Stomach (tissue), 9 donors: Measurements from ENCODE around the gene MYO5A. TPM values are rescaled to one million over a fixed set of nuclear protein-coding genes. Genes with fewer than 3 reads are reported as not detected.
A peak's percentile ranks its signal among the peaks of the same experiment; 100 is the strongest.

Source experiments
- DNase-seq, 2 donors: peaks; one replicate each; pipeline versions ENCODE4 v3.0.0 to v3.0.0-alpha.2; 2013 to 2019
- H3K27ac ChIP-seq, 5 donors: fragments of 200-600 bp in 4 of 5; sonication (generic) in 4 of 5; one replicate each; pipeline ENCODE4 v1.5.1; 2013 to 2019; ENCODE audit warnings: mild to moderate bottlenecking in 1 of 5, moderate library complexity in 1 of 5
- H3K27me3 ChIP-seq, 3 donors: fragments of 200-600 bp; sonication (generic); one replicate each; pipeline ENCODE4 v1.5.1; 2017 to 2019; ENCODE audit warnings: mixed run types in 1 of 3
- H3K36me3 ChIP-seq, 4 donors: fragments of 200-600 bp; sonication (generic); 1 replicate in 3 of 4; 2 replicates in 1 of 4; pipeline ENCODE4 v1.5.1; 2016 to 2019
- H3K4me1 ChIP-seq, 4 donors: fragments of 200-600 bp; sonication (generic); one replicate each; pipeline ENCODE4 v1.5.1; 2016 to 2019
- H3K4me3 ChIP-seq, 4 donors: fragments of 200-600 bp; sonication (generic) in 3 of 4; one replicate each; pipeline ENCODE4 v1.5.1; 2016 to 2019; ENCODE audit warnings: mild to moderate bottlenecking in 1 of 4
- H3K9me3 ChIP-seq, 4 donors: fragments of 200-600 bp; sonication (generic); one replicate each; pipeline ENCODE4 v1.5.1; 2016 to 2019
- EP300 ChIP-seq: sonication (generic); formaldehyde crosslinking; IDR thresholded peaks from one replicate; pipeline ENCODE4 v1.6.1; 2017; ENCODE audit warnings: antibody characterized with exemption
- POLR2A ChIP-seq, 4 donors: fragments of 450-650 bp; IDR thresholded peaks; one replicate each; pipeline ENCODE4 v1.6.1; 2016; ENCODE audit warnings: antibody characterized with exemption in 4 of 4, control low read depth in 2 of 4, mild to moderate bottlenecking in 1 of 4, moderate library complexity in 1 of 4
- POLR2AphosphoS5 ChIP-seq, 3 donors: sonication (generic); formaldehyde crosslinking; IDR thresholded peaks; one replicate each; pipeline ENCODE4 v1.6.1; 2016; ENCODE audit warnings: antibody characterized with exemption in 3 of 3
- WGBS, 5 donors: extraction: QIAGEN DNeasy Blood & Tissue Kit in 3 of 5; methylation state at CpG; one replicate each; pipeline versions ENCODE4 v1.1.5 to v1.1.7; 2013 to 2018; 5-methylcytosine and 5-hydroxymethylcytosine counted together
- intact Hi-C: fragments of 100-400 bp; cut with DNase I; formaldehyde crosslinking; loops from one replicate; pipeline ENCODE4 v1.15.1; 2023; ENCODE audit warnings: low total_unique reads
- polyA plus RNA-seq, 3 donors: library from polyadenylated mRNA; stranded (reverse); fragments of 200-250 nt; gene quantifications; one replicate each; pipeline ENCODE4 v1.2.3, GENCODE V29; 2013
- small RNA-seq, 4 donors: library from RNA; depleted of rRNA; stranded (forward); fragments of <200 nt; gene quantifications; one replicate each; pipeline ENCODE3, GENCODE V24; 2016
- total RNA-seq, 5 donors: library from RNA; depleted of rRNA; stranded (reverse); fragments of >200 nt; gene quantifications; one replicate each; pipeline versions ENCODE4 v1.1.0 to v1.2.3, GENCODE V29; 2014 to 2016
- TF ChIP-seq, protein P1 (sequence below), 7 experiments: fragments of 450-650 bp in 4 of 7; fragments of 200-600 bp in 3 of 7; sonication (generic) in 3 of 7; IDR thresholded peaks; one replicate each; pipeline ENCODE4 v1.5.1; 2016 to 2019; ENCODE audit warnings: antibody characterized with exemption in 7 of 7, control low read depth in 2 of 7, mild to moderate bottlenecking in 1 of 7
- donor health status: healthy with polysubstance abuse.
- donor health status: Bipolar disorder and iron deficiency.
- donor health status: healthy.

The MYO5A gene
- total and polyA plus RNA-seq, 8 donors: 1.2 to 26.2 (median 12.0) TPM

DNA sequence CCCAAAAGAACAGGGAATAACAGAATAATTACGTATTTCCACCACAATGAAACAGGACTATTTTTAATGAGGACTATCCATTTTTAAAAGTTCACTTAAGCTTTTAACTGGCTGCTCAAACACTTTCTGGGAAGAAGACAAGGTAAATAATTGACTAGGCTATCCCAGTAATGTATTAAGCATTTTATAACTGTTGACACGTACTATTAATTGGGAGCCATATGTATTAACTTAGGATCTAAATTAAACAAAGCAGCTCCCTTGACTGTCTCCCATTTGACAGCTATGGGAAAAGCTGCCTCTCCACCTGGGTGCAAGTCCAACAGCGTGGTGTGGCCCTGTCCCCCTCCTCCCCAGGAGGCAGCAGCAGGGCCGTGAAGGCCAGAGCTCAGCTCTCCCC lies 269.2 kb downstream of the MYO5A start:
- peaks cover 15 to 54% (median 35%) of the 10 kb centered on the region in 4 donors for H3K4me1 ChIP-seq
- DNase-seq: no peak
- H3K27me3 ChIP-seq: no peaks in the 10 kb centered on the region
- H3K27ac ChIP-seq: no peak overlapping the region
- no peaks in the 10 kb centered on the region for H3K9me3 ChIP-seq
- H3K36me3 ChIP-seq: peaks cover 0 to 17% (median 5%) of the 10 kb centered on the region in 4 donors
- 60 to 76% (median 66%) methylated on average over 4 of the region's 4 CpGs for WGBS, 5 donors
- no peak overlapping the region for H3K4me3 ChIP-seq
- intact Hi-C loops: loop anchor here (10.0 kb wide), 1 partner anchor 475 kb away; no protein-coding TSS in a partner anchor
- TF ChIP-seq, protein P1, sequence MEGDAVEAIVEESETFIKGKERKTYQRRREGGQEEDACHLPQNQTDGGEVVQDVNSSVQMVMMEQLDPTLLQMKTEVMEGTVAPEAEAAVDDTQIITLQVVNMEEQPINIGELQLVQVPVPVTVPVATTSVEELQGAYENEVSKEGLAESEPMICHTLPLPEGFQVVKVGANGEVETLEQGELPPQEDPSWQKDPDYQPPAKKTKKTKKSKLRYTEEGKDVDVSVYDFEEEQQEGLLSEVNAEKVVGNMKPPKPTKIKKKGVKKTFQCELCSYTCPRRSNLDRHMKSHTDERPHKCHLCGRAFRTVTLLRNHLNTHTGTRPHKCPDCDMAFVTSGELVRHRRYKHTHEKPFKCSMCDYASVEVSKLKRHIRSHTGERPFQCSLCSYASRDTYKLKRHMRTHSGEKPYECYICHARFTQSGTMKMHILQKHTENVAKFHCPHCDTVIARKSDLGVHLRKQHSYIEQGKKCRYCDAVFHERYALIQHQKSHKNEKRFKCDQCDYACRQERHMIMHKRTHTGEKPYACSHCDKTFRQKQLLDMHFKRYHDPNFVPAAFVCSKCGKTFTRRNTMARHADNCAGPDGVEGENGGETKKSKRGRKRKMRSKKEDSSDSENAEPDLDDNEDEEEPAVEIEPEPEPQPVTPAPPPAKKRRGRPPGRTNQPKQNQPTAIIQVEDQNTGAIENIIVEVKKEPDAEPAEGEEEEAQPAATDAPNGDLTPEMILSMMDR (IDR thresholded peaks at IDR 0.05): no peak
- no peak for TF ChIP-seq POLR2AphosphoS5 (IDR thresholded peaks at IDR 0.05)
- TF ChIP-seq POLR2A (IDR thresholded peaks at IDR 0.05): no peak
- no peak for TF ChIP-seq EP300

DNA sequence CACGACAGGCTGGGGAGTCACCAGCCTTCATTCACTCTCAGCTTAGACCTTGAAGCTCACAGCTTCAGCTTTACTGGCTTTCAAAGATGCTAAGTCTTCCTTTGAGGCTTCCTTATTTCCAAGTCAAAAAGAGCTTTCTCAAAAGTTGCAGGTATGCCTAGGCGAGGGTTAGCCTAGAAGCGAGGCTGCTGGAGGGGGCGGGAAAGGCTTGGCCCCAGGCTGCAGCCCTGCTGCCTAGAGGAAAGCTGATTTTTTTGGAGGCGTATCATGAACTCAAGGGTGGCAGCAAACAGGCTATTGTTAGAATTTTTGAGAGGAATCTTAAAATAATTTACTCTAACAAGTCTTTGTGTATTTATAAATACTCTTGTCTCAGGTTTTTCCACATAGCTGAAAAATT lies 270.2 kb downstream of the MYO5A start:
- TF ChIP-seq, protein P1 (IDR thresholded peaks at IDR 0.05): no peak
- TF ChIP-seq POLR2A (IDR thresholded peaks at IDR 0.05) (no peak), EP300 (no peak), POLR2AphosphoS5 (IDR thresholded peaks at IDR 0.05) (no peak)
- Histone ChIP-seq H3K4me3 (no peak overlapping the region), H3K9me3 (no peaks in the 10 kb centered on the region), H3K36me3 (peaks cover 0 to 27% (median 11%) of the 10 kb centered on the region in 4 donors), H3K4me1 (peaks cover 15 to 55% (median 30%) of the 10 kb centered on the region in 4 donors), H3K27ac (no peak overlapping the region), H3K27me3 (no peaks in the 10 kb centered on the region)
- no peak for DNase-seq
- intact Hi-C loops: loop anchor here (10.0 kb wide), 1 partner anchor 476 kb away; no protein-coding TSS in a partner anchor
- 89 to 95% (median 93%) methylated on average over 4 to 5 of the region's 5 CpGs for WGBS, 5 donors

GRCh38 chr15:52257734-52258062 lies 271.0 kb downstream of the MYO5A start:
- peaks cover 0 to 27% (median 12%) of the 10 kb centered on the region in 4 donors for H3K36me3 ChIP-seq
- peaks cover 12 to 55% (median 25%) of the 10 kb centered on the region in 4 donors for H3K4me1 ChIP-seq
- WGBS, 5 donors: 60 to 74% (median 63%) methylated on average over 5 of the region's 5 CpGs
- no peak for DNase-seq
- TF ChIP-seq POLR2A (IDR thresholded peaks at IDR 0.05) (no peak), POLR2AphosphoS5 (IDR thresholded peaks at IDR 0.05) (no peak), EP300 (no peak)
- TF ChIP-seq, protein P1 (IDR thresholded peaks at IDR 0.05): no peak
- intact Hi-C loops: loop anchor here (10.0 kb wide), 1 partner anchor 477 kb away; no protein-coding TSS in a partner anchor
- no peaks in the 10 kb centered on the region for H3K27me3 ChIP-seq
- no peaks in the 10 kb centered on the region for H3K9me3 ChIP-seq
- no peak overlapping the region for H3K4me3 ChIP-seq
- H3K27ac ChIP-seq: peak overlapping the region in 1 of 5 donors; percentile 19

Small RNA genes within 50 kb of the gene (small RNA-seq; reads per million reads assigned to genes)
- gene MIR1266: 1.7 to 12.6 (median 5.5) reads per million in 4 donors

Other genes with a start within 250 kb of the MYO5A start
- gene MYO5C, start 233.1 kb downstream of the MYO5A start, total RNA-seq: 100 to 1,000 TPM in 1 of 5 donors, 10 to 100 TPM in 4; 22.8 to 148 (median 64.3) TPM
- 1 to 10 TPM; 4.3 to 9.0 (median 5.8) TPM for gene MYO5C, start 233.1 kb downstream of the MYO5A start, polyA plus RNA-seq
- gene ARPP19, start 40.1 kb upstream of the MYO5A start, total RNA-seq: 100 to 1,000 TPM in 2 of 5 donors, 10 to 100 TPM in 2, 1 to 10 TPM in 1; 8.4 to 263 (median 88.7) TPM
- 10 to 100 TPM; 23.8 to 39.9 (median 34.2) TPM for gene ARPP19, start 40.1 kb upstream of the MYO5A start, polyA plus RNA-seq
- gene ATOSA, start 150.5 kb upstream of the MYO5A start, total RNA-seq: 100 to 1,000 TPM in 2 of 5 donors, 10 to 100 TPM in 3; 46.1 to 206 (median 93.5) TPM
- gene ATOSA, start 150.5 kb upstream of the MYO5A start, polyA plus RNA-seq: 10 to 100 TPM; 19.4 to 31.4 (median 23.7) TPM